GM10266 (cell line): ENCODE data around the gene ZNF256.

ENCODE experiments used
- DNase-seq: peaks from one replicate; pipeline ENCODE4 v3.0.0; 2012; ENCODE audit errors: extremely low spot score
- CTCF ChIP-seq: IDR thresholded peaks from 2 replicates; pipeline ENCODE4 v1.5.1; 2012; ENCODE audit warnings: mild to moderate bottlenecking, low read depth; ENCODE audit not compliant: control insufficient read depth, insufficient read depth; ENCODE audit errors: missing control alignments

Gene ZNF256

DNA sequence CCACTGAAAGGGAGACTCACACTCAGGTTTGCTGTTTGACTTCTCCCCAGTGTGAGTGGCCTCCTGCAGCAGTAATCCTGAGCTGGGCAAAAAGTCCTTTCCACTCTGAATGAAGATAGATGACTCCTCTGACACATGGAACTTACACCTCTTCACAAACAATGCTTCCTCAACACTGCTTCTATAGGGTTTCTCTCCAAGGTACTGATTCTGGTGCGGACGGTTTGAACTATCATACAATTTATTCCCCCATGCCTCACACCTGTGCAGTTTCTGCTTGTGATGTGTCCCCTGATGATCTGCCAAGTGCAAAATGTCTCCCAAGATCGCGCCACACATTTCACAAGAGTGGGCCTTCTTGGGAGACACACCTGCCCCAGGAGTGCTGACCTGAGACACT, 19.9 kb downstream of the ZNF256 start:
- no peak for TF ChIP-seq CTCF
- no peak for DNase-seq

GRCh38 chr19:57916168-57916995, 31.1 kb downstream of the ZNF256 start, which contains the start of gene ZNF417:
Gene ZNF417, minus strand, starts transcription at chr19:57916592. Its CDS starts 181 bp downstream, at chr19:57916411.
- peak; percentile 84 for DNase-seq

DNA sequence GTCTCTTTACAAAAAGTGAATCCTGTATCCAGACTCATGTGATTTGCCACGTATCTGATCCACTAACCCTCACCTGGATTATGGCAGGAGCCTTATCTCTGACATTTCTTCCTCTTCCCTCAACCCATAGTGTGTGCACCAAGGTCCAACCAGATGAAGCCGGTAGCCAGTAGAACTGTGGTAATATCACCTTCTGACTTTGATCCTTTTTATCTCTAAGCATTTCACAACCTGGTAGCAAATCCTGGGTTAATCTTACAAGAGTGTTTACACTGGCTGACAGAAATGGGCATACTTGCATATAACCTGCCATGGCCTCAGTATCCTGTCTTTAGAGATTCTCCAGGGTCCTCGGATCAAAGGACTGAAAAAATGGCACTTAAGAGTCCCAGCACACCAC, 33.0 kb downstream of the ZNF256 start:
- TF ChIP-seq CTCF, result no peak
- no peak for DNase-seq

- no peak for TF ChIP-seq CTCF
- no peak for DNase-seq
Measured at GRCh38 chr19:57907394-57907793, 40.1 kb downstream of the ZNF256 start.

GRCh38 chr19:57905258-57905657, 42.2 kb downstream of the ZNF256 start:
- no peak for DNase-seq
- TF ChIP-seq CTCF, result no peak

DNA sequence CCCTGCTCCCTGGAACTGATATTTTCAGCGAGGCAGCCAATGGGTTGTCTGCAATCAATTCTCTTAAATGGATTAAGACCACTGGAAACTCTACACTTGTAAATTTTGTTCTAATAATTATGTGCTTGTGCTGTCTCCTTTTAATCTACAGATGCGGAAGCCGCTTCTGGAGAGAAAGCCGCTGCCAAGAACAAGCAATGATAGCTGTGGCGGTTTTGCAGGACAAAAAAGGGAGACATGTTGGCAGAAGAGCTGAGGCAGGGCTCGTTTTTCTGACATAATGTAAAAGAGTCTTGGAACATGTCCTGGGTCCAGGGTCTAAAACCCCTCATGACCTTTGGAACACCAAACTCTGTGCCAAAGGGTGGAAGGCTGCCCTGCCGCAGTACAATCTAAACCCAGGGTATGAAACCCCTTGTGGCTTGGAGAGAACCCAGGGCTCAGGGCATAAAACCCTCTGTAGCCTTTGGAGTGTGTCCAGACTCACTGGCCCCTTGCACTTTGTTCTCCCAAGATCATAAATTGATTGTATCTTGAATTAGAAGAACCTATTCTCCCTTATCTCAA, 43.8 kb downstream of the ZNF256 start:
- DNase-seq, result no peak
- TF ChIP-seq CTCF, result no peak

GRCh38 chr19:57900311-57900710, 47.2 kb downstream of the ZNF256 start:
- DNase-seq, result no peak
- no peak for TF ChIP-seq CTCF
